IPS-20b (cell line): ENCODE measurements around the gene CST8.
"Not testable (repeated sequence)": the region's sequence is repeated elsewhere in the genome, so short reads cannot be mapped to it uniquely, and the experiment has no call there.

Experiments
- H3K27ac ChIP-seq: one replicate; pipeline ENCODE4 v1.5.1; 2013; ENCODE audit warnings: low read length
- H3K27me3 ChIP-seq: 2 replicates; pipeline ENCODE4 v1.6.1; 2013; ENCODE audit warnings: mild to moderate bottlenecking, low read length, inconsistent platforms; ENCODE audit not compliant: insufficient read depth
- H3K36me3 ChIP-seq: 2 replicates; pipeline ENCODE4 v1.6.1; 2013; ENCODE audit warnings: low read depth, mild to moderate bottlenecking, inconsistent platforms, low read length, moderate library complexity; ENCODE audit not compliant: insufficient read depth
- H3K4me1 ChIP-seq: 2 replicates; pipeline ENCODE4 v1.6.1; 2013; ENCODE audit warnings: mild to moderate bottlenecking, control low read depth, inconsistent platforms, low read length, moderate library complexity; ENCODE audit not compliant: insufficient read depth
- H3K4me3 ChIP-seq: 2 replicates; pipeline ENCODE4 v1.5.1; 2013; ENCODE audit warnings: mild to moderate bottlenecking, low read length, inconsistent platforms
- H3K9ac ChIP-seq: 2 replicates; pipeline ENCODE4 v1.6.1; 2013; ENCODE audit warnings: low read depth, mild to moderate bottlenecking, inconsistent platforms, low read length, moderate library complexity
- H3K9me3 ChIP-seq: 2 replicates; pipeline ENCODE4 v1.6.1; 2013; ENCODE audit warnings: mild to moderate bottlenecking, low read depth, low read length, inconsistent platforms; ENCODE audit not compliant: insufficient read depth

Gene CST8

DNA sequence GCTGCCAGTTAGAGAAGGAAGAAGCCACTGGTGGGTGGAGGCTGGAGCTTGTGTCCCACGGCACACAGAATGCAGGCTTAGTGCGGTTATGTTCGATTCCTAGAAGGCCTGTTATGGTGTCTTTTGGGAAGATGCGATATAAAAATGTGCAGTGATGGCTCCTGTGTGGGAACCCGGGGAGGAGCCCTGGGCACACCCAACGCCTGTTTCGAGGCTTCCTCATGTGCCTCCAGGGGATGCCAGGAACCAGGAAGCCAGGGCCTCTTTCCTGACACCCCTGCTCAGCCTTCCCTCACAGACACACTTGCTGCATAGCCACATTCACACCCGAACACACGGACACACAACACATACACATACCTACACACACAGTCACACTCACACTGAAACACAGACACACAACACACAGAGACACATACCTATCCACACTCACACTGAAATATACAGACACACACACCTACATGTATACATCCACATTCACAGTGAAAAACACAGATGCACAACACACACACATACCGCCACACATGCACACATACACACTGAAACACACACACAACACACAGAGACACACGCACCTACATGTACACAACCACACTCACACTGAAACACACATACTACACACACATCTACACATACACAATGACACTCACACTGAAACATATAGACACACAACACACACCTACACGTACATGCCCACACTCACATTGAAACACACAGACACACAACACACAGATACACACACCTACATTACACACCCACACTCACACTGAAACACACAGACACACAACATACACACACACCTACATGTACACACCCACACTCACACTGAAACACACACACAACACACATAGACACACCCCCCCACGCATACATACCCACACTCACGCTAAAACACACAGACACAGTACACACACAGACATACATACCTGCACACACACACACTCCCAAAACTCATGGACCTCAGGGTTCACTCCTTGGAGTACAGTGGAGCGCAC, 37.1 kb upstream of the CST8 start:
- Histone ChIP-seq H3K27ac (no peak overlapping the region), H3K9me3 (no peaks in the 10 kb centered on the region), H3K36me3 (no peaks in the 10 kb centered on the region), H3K9ac (no peak overlapping the region), H3K4me3 (no peak overlapping the region), H3K27me3 (no peaks in the 10 kb centered on the region; the same call in 1 of the 2 replicates), H3K4me1 (no peaks in the 10 kb centered on the region)

DNA sequence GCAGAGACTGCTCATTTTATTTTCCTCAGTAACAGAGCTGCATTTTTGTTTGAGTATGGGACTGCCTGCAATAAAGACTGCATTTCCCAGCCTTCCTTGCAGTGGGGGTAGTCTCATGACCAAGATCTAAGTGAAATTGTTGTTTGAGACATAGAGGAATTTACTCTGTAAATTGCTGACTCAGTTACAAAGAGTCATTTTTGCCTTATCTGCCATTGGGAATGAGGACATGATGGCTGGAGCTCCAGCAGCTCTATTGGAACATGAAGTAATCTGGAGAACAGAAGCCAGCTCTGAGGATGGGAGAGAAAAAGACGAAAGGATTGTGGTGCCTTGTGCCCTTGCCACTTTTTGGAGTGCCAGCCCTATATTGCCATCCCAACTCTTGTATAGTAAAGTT, 36.1 kb upstream of the CST8 start:
- H3K27ac ChIP-seq, result no peak overlapping the region
- no peaks in the 10 kb centered on the region for H3K9me3 ChIP-seq
- no peaks in the 10 kb centered on the region for H3K36me3 ChIP-seq
- no peaks in the 10 kb centered on the region for H3K4me1 ChIP-seq
- no peak overlapping the region for H3K9ac ChIP-seq
- no peaks in the 10 kb centered on the region for H3K27me3 ChIP-seq
- no peak overlapping the region for H3K4me3 ChIP-seq

DNA sequence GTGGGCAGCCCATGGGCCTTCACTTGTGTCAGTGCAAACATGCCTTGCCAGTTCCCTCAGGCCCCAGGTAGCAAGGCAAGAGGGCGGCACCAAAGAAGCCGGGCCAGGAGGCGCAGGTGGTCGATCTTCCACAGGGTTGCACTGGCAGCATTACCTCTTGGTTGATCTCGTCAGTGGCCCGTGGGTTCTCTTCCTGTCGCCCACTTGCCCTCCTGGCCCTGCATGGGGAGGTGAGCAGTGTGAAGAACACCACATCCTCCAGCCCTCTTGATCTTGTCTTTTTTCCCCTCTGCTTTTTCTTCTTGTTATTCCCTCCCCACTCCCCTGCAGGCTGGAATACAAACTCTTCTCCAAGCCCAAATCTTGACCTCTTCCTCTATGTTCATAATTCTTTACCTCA, 35.3 kb upstream of the CST8 start:
- H3K27me3 ChIP-seq, result no peaks in the 10 kb centered on the region
- H3K4me3 ChIP-seq, result no peak overlapping the region
- H3K4me1 ChIP-seq, result peaks cover 3% of the 10 kb centered on the region; the same call in 1 of the 2 replicates
- H3K36me3 ChIP-seq, result no peaks in the 10 kb centered on the region
- H3K27ac ChIP-seq, result no peak overlapping the region
- H3K9ac ChIP-seq, result no peak overlapping the region
- no peaks in the 10 kb centered on the region for H3K9me3 ChIP-seq

DNA sequence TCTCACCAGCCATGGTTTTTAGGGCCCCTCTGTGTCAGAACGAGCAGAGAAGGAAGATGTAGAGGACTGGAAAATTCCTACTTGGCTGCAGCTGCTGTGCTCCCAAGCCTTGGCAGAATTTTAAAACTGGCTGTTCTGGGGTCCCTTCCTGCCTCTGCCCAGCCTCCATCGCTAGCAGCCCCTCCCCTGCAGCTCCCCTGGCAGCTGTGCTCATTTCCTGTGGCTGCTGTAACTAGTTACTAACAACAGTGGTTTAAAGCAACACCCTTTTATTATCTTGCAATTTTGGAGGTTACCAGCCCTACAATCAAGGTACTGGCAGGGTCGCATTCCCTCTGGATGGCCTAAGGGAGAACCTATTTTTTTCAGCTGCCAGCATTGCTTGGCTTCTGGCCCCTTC, 34.5 kb upstream of the CST8 start:
- H3K9me3 ChIP-seq, result no peaks in the 10 kb centered on the region
- no peak overlapping the region for H3K4me3 ChIP-seq
- H3K9ac ChIP-seq, result no peak overlapping the region
- no peaks in the 10 kb centered on the region for H3K27me3 ChIP-seq
- peaks cover 6% of the 10 kb centered on the region; the same call in 1 of the 2 replicates for H3K4me1 ChIP-seq
- no peaks in the 10 kb centered on the region for H3K36me3 ChIP-seq
- H3K27ac ChIP-seq, result no peak overlapping the region

DNA sequence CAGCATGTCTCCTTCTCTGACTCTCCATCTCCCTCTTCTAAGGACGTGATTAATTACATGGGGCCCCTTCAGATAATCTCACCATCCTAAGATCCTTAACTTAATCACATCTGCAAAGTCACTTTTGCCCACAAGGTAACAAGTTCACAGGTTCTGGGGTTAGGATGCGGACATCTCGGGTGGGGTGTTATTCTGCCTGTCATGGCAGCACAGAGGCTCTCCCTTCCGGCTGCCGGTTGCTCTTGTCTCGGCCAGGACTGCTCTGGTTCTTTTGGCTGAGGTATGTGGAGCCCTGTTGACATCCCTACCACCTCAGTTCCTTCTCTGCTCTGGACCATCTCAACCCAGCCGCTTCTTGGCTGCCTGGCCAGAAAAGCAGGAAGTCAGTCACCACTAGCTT, 34.0 kb upstream of the CST8 start:
- Histone ChIP-seq H3K4me1 (peaks cover 6% of the 10 kb centered on the region; the same call in 1 of the 2 replicates), H3K27ac (no peak overlapping the region), H3K9ac (no peak overlapping the region), H3K4me3 (no peak overlapping the region), H3K9me3 (no peaks in the 10 kb centered on the region), H3K36me3 (no peaks in the 10 kb centered on the region), H3K27me3 (no peaks in the 10 kb centered on the region)

DNA sequence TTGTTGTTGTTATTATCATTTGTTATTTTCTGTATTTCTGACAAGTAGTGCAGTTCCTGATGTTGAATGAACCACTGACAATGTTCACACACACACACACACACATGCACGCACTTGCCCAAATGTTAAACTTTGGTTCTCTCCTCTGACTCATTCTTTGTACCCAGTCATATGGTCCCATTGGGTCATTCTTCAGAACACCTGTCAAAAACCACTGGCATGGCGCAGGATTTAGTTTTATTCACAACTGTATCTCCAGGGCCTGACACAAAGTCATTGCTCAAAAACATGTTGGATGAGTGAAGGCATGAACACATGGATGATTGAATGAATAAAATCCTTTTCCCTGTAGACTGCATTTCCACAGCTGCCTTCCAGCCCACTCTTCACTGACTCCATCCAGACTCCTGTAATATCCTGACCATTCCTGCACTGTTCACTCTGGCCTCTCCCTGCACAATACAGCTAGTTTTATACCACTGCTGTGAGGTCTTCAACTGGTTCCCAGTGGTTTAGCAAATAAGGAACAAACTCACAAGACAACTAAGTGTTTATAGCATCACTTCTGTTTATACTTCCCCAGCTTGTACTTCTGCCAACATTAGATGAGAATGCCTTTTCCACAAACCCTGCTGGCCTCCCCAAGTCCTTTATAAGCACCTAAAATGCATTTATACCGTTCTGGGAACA, 31.3 kb upstream of the CST8 start:
- Histone ChIP-seq H3K27me3 (no peaks in the 10 kb centered on the region), H3K36me3 (no peaks in the 10 kb centered on the region), H3K4me3 (no peak overlapping the region), H3K9me3 (peaks cover 6% of the 10 kb centered on the region), H3K27ac (no peak overlapping the region), H3K9ac (no peak overlapping the region), H3K4me1 (peaks cover 6% of the 10 kb centered on the region; the same call in 1 of the 2 replicates)

DNA sequence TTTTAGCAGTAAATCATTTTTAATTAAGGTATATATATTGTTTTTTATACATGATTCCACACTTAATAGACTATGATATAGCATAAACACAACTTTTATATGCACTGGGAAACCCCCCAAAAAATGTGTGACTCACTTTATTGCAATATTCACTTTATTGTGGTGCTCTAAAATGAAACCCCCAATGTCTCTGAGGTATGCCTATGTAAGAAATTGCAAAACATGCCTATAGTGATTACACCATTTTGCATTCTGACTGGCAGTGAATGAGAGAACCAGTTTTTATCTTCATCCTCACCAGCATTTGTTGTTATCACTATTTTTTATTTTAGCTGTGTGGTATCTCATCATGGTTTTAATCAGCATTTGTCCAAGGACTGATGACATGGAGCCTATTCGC, 29.7 kb upstream of the CST8 start:
- Histone ChIP-seq H3K4me3 (no peak overlapping the region), H3K4me1 (peaks cover 6% of the 10 kb centered on the region; the same call in 1 of the 2 replicates), H3K27ac (no peak overlapping the region), H3K36me3 (no peaks in the 10 kb centered on the region), H3K9ac (no peak overlapping the region), H3K9me3 (peaks cover 18% of the 10 kb centered on the region), H3K27me3 (no peaks in the 10 kb centered on the region)

DNA sequence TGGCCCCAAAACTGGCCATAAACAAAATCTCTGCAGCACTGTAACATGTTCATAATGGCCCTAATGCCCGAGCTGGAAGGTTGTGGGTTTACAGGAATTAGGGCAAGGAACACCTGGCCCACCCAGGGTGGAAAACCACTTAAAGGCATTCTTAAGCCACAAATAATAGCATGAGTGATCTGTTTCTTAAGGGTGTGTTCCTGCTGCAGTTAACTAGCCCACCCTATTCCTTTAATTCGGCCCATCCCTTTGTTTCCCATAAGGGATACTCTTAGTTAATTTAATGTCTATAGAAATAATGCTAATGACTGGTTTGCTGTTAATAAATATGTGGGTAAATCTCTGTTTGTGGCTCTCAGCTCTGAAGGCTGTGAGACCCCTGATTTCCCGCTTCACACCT, 24.0 kb upstream of the CST8 start:
- H3K4me3 ChIP-seq, H3K4me1 ChIP-seq, H3K36me3 ChIP-seq, H3K27ac ChIP-seq, H3K27me3 ChIP-seq, H3K9ac ChIP-seq: not testable (repeated sequence)
- H3K9me3 ChIP-seq, result peaks cover 36% of the 10 kb centered on the region

DNA sequence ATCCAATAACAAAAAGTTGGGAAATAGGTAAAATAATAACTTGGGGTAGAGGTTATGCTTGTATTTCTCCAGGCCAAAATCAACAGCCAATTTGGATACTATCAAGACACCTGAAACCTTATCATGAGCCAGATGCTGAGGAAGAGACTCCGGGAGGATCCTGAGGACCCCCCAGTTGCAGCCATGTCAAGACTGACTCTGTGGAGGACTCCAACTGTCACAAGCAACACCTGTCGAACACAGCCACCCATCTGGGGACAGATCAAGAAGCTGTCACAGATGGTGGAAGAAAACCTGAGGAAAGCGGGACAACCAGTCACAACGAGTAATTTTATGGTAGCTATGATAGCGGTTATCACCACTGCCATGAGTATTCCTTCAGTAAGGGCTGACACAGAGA, 18.6 kb upstream of the CST8 start:
- not testable (repeated sequence) for H3K27ac ChIP-seq, H3K36me3 ChIP-seq, H3K9me3 ChIP-seq, H3K4me3 ChIP-seq, H3K9ac ChIP-seq
- H3K27me3 ChIP-seq, result peaks cover 16% of the 10 kb centered on the region
- peaks cover 13% of the 10 kb centered on the region; the same call in 1 of the 2 replicates for H3K4me1 ChIP-seq

DNA sequence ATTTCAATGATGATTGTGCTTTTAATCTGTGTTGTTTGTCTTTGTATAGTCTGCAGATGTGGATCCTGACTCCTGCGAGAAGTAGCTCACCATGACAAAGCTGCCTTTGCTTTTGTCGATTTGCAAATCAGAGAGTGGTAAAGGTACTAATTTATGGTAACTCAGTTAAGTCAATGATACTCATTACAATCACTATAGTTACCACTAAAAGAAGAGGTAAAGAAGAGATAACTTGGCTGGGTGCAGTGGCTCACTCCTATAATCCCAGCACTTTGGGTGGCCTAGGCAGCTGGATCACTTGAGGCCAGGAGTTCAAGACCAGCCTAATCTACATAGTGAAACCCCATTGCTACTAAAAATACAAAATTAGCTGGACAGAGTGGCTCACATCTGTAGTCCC, 17.6 kb upstream of the CST8 start:
- Histone ChIP-seq H3K27ac (peak overlapping the region; percentile 58), H3K4me1 (peaks cover 13% of the 10 kb centered on the region; the same call in 1 of the 2 replicates), H3K27me3 (peaks cover 16% of the 10 kb centered on the region)
- not testable (repeated sequence) for H3K4me3 ChIP-seq, H3K9ac ChIP-seq, H3K36me3 ChIP-seq, H3K9me3 ChIP-seq

DNA sequence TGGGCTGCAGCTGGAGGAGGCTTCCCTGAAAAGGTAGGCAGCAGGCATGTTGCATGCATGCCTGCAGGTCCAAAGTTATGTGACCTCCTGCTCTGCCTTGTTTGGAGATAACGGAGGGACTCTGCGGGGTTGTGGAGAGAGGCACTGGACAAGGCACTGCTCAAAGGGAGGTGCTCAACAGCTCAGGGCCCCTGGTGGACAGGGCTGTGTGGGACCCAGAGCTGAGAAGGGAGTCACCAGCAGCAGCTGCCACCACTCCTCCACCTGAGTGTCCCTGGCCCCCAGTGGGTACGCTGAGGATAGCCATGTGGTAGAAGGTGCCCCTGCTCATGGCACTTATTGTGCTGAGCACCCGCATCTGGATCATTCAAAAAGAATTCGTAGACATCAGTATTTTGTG, 15.5 kb upstream of the CST8 start:
- H3K36me3 ChIP-seq, result no peaks in the 10 kb centered on the region
- no peak overlapping the region for H3K27ac ChIP-seq
- peaks cover 13% of the 10 kb centered on the region; the same call in 1 of the 2 replicates for H3K4me1 ChIP-seq
- peaks cover 16% of the 10 kb centered on the region for H3K27me3 ChIP-seq
- no peaks in the 10 kb centered on the region for H3K9me3 ChIP-seq
- no peak overlapping the region for H3K4me3 ChIP-seq
- no peak overlapping the region for H3K9ac ChIP-seq
